Hepatocyte (in vitro differentiated cells): ENCODE measurements around the gene SLAIN2. TPM values are rescaled to one million over a fixed set of nuclear protein-coding genes. Genes with fewer than 3 reads are reported as not detected.

ENCODE experiments used
- DNase-seq: peaks from one replicate; pipeline ENCODE4 v3.0.0-alpha.2; 2016; ENCODE audit warnings: low spot score
- H2AFZ ChIP-seq: fragments of 200-600 bp; sonication (generic); 2 replicates; pipeline ENCODE4 v1.6.0; 2016; ENCODE audit warnings: antibody characterized with exemption, mild to moderate bottlenecking
- H3K27ac ChIP-seq: fragments of 200-600 bp; sonication (generic); 2 replicates; pipeline ENCODE4 v1.5.1; 2016; ENCODE audit warnings: mild to moderate bottlenecking
- H3K27me3 ChIP-seq: fragments of 200-600 bp; sonication (generic); 2 replicates; pipeline ENCODE4 v1.6.1; 2016
- H3K36me3 ChIP-seq: fragments of 200-600 bp; sonication (generic); replicated peaks from 2 replicates; pipeline ENCODE4 v1.5.1; 2016; ENCODE audit warnings: low read depth; ENCODE audit not compliant: insufficient read depth
- H3K4me1 ChIP-seq: fragments of 200-600 bp; sonication (generic); 2 replicates; pipeline ENCODE4 v1.5.1; 2016; ENCODE audit warnings: mild to moderate bottlenecking, moderate library complexity; ENCODE audit not compliant: insufficient read depth
- H3K4me2 ChIP-seq: fragments of 200-600 bp; sonication (generic); 2 replicates; pipeline ENCODE4 v1.6.0; 2016
- H3K4me3 ChIP-seq: fragments of 200-600 bp; sonication (generic); 2 replicates; pipeline ENCODE4 v1.5.1; 2016; ENCODE audit warnings: mild to moderate bottlenecking
- H3K79me2 ChIP-seq: fragments of 200-600 bp; sonication (generic); 2 replicates; pipeline ENCODE4 v1.6.0; 2017; ENCODE audit warnings: mild to moderate bottlenecking
- H3K9me2 ChIP-seq: fragments of 200-600 bp; sonication (generic); replicated peaks from 2 replicates; pipeline ENCODE4 v1.6.0; 2017; ENCODE audit warnings: mild to moderate bottlenecking; ENCODE audit not compliant: insufficient read depth
- H3K9me3 ChIP-seq: fragments of 200-600 bp; sonication (generic); 2 replicates; pipeline ENCODE4 v1.5.1; 2016; ENCODE audit warnings: low read depth, mild to moderate bottlenecking
- H4K20me1 ChIP-seq: fragments of 200-600 bp; sonication (generic); 2 replicates; pipeline ENCODE4 v1.6.0; 2016; ENCODE audit warnings: mild to moderate bottlenecking; ENCODE audit not compliant: insufficient read depth, poor library complexity, severe bottlenecking
- EZH2 ChIP-seq: fragments of 200-600 bp; sonication (generic); IDR thresholded peaks from 2 replicates; pipeline ENCODE4 v1.6.1; 2016; ENCODE audit warnings: antibody characterized with exemption, mild to moderate bottlenecking, borderline replicate concordance
- EZH2phosphoT487 ChIP-seq: fragments of 200-600 bp; sonication (generic); IDR thresholded peaks from one replicate; pipeline ENCODE4 v1.6.1; 2018; ENCODE audit warnings: antibody characterized with exemption, mild to moderate bottlenecking, low read depth, moderate library complexity; ENCODE audit not compliant: unreplicated experiment, severe bottlenecking
- WGBS: methylation state at CpG from one replicate; pipeline ENCODE4 v1.1.6; 2016; ENCODE audit warnings: low lambda C conversion rate; ENCODE audit errors: missing lambda C conversion rate; 5-methylcytosine and 5-hydroxymethylcytosine counted together
- polyA plus RNA-seq: library from polyadenylated mRNA; unstranded; fragments of >200 nt; fragmentation: Nextera tagmentation; extraction: Ambion mirVana; gene quantifications from 2 replicates; pipeline ENCODE4 v1.2.1, GENCODE V29; 2016
- total RNA-seq: library from RNA; depleted of rRNA; stranded (reverse); fragments of >200 nt; gene quantifications from 2 replicates; pipeline ENCODE4 v1.2.3, GENCODE V29; 2014
- TF ChIP-seq, protein P1 (sequence below): fragments of 200-600 bp; sonication (generic); IDR thresholded peaks from 2 replicates; pipeline ENCODE4 v1.5.1; 2016; ENCODE audit warnings: antibody characterized with exemption, mild to moderate bottlenecking; ENCODE audit not compliant: poor library complexity

SLAIN2 gene
- total and polyA plus RNA-seq, 2 experiments from 2014 or later: 40.1 to 67.6 TPM

DNA sequence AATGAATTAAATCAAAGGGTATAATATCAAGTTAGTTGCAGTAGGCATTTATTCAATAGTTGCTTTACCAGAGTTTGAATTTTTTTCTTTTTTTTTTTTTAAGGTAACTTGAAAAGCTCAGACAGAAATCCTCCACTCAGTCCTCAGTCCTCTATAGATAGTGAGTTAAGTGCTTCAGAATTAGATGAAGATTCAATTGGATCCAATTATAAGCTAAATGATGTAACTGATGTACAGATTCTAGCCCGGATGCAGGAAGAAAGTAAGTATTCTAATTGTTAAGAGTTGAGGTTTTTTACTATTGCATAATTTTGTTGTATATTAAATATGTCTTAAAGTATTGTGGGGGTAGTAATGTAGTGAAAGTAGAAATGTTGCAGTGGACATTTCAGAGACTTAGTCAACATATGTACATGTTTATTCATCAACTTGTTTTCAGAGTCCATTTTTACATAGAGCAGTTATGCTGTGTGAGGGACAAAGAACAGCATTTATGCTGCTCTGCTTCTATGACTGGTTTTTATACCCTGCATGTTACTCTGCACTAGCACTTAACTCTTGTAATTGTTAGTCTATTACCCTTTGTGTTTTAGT, 38.4 kb downstream of the SLAIN2 start:
- H3K4me1 ChIP-seq: peaks cover 7% of the 10 kb centered on the region
- H3K36me3 ChIP-seq: peaks cover 4% of the 10 kb centered on the region
- H3K4me2 ChIP-seq: no peak overlapping the region
- no peaks in the 10 kb centered on the region for H3K27me3 ChIP-seq
- no peak overlapping the region for H2AFZ ChIP-seq
- peaks cover 9% of the 10 kb centered on the region for H4K20me1 ChIP-seq
- 87% methylated on average over 1 of the region's 1 CpG for WGBS
- H3K9me2 ChIP-seq: no peaks in the 10 kb centered on the region
- DNase-seq: no peak
- peaks cover 57% of the 10 kb centered on the region for H3K79me2 ChIP-seq
- H3K27ac ChIP-seq: no peak overlapping the region
- TF ChIP-seq, protein P1, sequence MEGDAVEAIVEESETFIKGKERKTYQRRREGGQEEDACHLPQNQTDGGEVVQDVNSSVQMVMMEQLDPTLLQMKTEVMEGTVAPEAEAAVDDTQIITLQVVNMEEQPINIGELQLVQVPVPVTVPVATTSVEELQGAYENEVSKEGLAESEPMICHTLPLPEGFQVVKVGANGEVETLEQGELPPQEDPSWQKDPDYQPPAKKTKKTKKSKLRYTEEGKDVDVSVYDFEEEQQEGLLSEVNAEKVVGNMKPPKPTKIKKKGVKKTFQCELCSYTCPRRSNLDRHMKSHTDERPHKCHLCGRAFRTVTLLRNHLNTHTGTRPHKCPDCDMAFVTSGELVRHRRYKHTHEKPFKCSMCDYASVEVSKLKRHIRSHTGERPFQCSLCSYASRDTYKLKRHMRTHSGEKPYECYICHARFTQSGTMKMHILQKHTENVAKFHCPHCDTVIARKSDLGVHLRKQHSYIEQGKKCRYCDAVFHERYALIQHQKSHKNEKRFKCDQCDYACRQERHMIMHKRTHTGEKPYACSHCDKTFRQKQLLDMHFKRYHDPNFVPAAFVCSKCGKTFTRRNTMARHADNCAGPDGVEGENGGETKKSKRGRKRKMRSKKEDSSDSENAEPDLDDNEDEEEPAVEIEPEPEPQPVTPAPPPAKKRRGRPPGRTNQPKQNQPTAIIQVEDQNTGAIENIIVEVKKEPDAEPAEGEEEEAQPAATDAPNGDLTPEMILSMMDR: no peak
- H3K9me3 ChIP-seq: no peaks in the 10 kb centered on the region
- H3K4me3 ChIP-seq: no peak overlapping the region

DNA sequence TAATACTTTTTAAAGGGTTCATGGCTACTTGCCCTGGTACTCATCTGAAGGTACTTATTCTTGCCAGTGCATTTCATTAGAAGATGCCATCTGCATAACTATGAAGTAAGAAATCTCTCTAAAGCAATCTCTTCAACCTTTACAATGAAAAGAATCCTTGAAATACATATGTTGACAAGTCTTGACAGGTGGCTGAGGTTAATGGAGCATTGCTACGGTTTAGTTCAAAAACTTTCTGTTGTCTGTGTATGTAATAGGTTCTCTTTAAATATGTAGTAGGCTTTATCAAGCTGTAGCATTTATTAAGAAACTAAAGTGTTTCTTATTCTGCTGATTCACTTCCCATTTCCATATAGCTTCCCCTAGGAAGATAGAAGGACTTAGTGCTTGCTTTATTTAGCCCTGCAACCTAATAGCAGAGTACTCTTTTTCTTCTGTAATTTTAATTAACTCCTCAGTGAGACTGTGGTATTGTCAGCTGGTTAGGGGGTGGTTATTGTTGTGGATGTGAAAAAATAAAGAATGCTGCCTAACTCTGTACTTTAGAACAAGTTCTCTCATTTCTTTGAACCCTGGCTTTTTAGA, 39.3 kb downstream of the SLAIN2 start:
- H3K9me2 ChIP-seq: no peaks in the 10 kb centered on the region
- H3K36me3 ChIP-seq: peaks cover 4% of the 10 kb centered on the region
- whole genome bisulfite sequencing: 88% methylated on average over 1 of the region's 1 CpG
- no peaks in the 10 kb centered on the region for H3K27me3 ChIP-seq
- TF ChIP-seq EZH2phosphoT487: no peak
- TF ChIP-seq, protein P1: no peak
- TF ChIP-seq EZH2: no peak
- no peak overlapping the region for H3K27ac ChIP-seq
- DNase-seq: no peak
- H3K4me1 ChIP-seq: no peaks in the 10 kb centered on the region
- H3K79me2 ChIP-seq: peaks cover 58% of the 10 kb centered on the region
- no peak overlapping the region for H3K4me2 ChIP-seq
- H3K4me3 ChIP-seq: no peak overlapping the region
- H3K9me3 ChIP-seq: no peaks in the 10 kb centered on the region
- peaks cover 9% of the 10 kb centered on the region for H4K20me1 ChIP-seq
- H2AFZ ChIP-seq: no peak overlapping the region

DNA sequence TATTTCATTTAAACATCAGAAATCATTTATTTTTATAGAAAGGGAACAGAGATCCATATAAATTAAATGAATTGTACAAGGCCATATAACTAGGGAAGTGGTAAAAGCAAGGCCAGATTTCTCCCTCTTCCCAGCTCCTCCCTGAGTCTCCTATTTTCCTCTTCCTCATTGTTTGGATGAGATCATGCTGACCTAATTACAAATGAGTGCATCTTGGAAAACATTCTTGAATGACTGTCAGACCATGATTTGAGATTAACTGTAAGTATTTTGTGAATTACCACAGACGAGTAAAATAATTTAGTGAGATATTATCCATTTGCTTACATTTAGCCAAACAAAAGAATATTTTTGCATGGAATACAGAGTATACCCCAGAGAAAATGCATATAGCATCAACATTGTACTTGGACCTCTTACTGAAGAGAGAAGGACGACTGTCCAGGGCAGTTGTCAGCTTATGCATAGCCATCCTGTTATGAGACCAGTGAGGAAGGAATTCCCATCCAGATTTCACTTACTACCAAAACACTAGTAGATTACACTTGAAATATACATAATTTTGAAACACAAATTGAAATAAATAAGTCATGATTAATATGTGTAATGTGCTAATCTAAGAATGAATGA, 47.3 kb downstream of the SLAIN2 start:
- H4K20me1 ChIP-seq: no peaks in the 10 kb centered on the region
- peaks cover 4% of the 10 kb centered on the region for H3K36me3 ChIP-seq
- no peaks in the 10 kb centered on the region for H3K9me2 ChIP-seq
- H3K4me1 ChIP-seq: no peaks in the 10 kb centered on the region
- TF ChIP-seq, protein P1: no peak
- TF ChIP-seq EZH2 (no peak), EZH2phosphoT487 (no peak)
- no peaks in the 10 kb centered on the region for H3K9me3 ChIP-seq
- no peak overlapping the region for H3K4me3 ChIP-seq
- no peak overlapping the region for H2AFZ ChIP-seq
- no peak for DNase-seq
- H3K4me2 ChIP-seq: no peak overlapping the region
- WGBS: 88% methylated on average over 2 of the region's 2 CpGs
- no peak overlapping the region for H3K27ac ChIP-seq
- H3K27me3 ChIP-seq: no peaks in the 10 kb centered on the region
- H3K79me2 ChIP-seq: peaks cover 8% of the 10 kb centered on the region
